Endothelial cell (in vitro differentiated cells): ENCODE measurements around the gene MCTP1. TPM values are rescaled to one million over a fixed set of nuclear protein-coding genes. Genes with fewer than 3 reads are reported as not detected.

Experiments
- DNase-seq: peaks from one replicate; pipeline ENCODE4 v3.0.0; 2021; ENCODE audit warnings: low spot score
- H3K27ac Mint-ChIP-seq: one replicate; pipeline ENCODE4 v1.8.0; 2021; ENCODE audit warnings: mixed read lengths, inconsistent platforms; ENCODE audit not compliant: unreplicated experiment
- H3K27me3 Mint-ChIP-seq: one replicate; pipeline ENCODE4 v1.8.0; 2021; ENCODE audit warnings: mild to moderate bottlenecking, moderate library complexity, mixed read lengths, inconsistent platforms; ENCODE audit not compliant: unreplicated experiment
- H3K36me3 Mint-ChIP-seq: one replicate; pipeline ENCODE4 v1.8.0; 2021; ENCODE audit warnings: mild to moderate bottlenecking, low read depth, mixed read lengths, inconsistent platforms; ENCODE audit not compliant: unreplicated experiment
- H3K4me1 Mint-ChIP-seq: one replicate; pipeline ENCODE4 v1.8.0; 2021; ENCODE audit warnings: mild to moderate bottlenecking, mixed read lengths, inconsistent platforms; ENCODE audit not compliant: unreplicated experiment
- H3K4me3 Mint-ChIP-seq: one replicate; pipeline ENCODE4 v1.8.0; 2021; ENCODE audit warnings: mild to moderate bottlenecking, mixed read lengths, inconsistent platforms; ENCODE audit not compliant: unreplicated experiment
- H3K9me3 Mint-ChIP-seq: one replicate; pipeline ENCODE4 v1.8.0; 2021; ENCODE audit warnings: mixed read lengths, inconsistent platforms; ENCODE audit not compliant: unreplicated experiment
- total RNA-seq: library from RNA; stranded (reverse); fragmentation: NEBNext Ultra II Directional; extraction: Animal tissue kit (Norgen Biotek cat#: 25700); gene quantifications from one replicate; pipeline ENCODE4 v1.2.1, GENCODE V29; 2021; ENCODE audit not compliant: unreplicated experiment
- TF ChIP-seq, protein P1 (sequence below): fragments of 200-600 bp; sonication (generic); IDR thresholded peaks from one replicate; pipeline ENCODE4 v1.5.0; 2021; ENCODE audit warnings: antibody characterized with exemption; ENCODE audit not compliant: unreplicated experiment

Gene MCTP1
- total RNA-seq, 1 donor from 2014 or later = 2.2 TPM

DNA sequence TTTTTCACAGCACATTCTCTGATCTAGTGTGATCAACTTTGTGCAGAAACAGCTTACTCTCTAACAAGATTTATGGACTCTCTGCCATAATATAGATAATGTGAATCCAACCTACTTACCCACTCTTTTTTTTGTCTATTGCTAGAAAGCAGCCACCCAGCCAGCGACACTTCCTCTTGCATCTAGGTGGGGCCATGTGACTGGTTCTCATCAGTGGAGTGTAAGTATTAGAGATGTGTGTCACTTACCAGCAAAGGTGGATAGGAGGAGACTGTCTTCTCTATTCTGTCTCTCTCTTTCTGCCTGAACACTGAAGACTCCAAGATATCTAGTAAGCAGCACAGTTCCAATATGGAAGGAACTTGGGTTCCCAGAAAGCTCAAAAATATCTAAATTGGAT lies 174.8 kb downstream of the MCTP1 start:
- no peak for DNase-seq
- Mint-ChIP-seq H3K27me3 (no peaks in the 10 kb centered on the region), H3K36me3 (no peaks in the 10 kb centered on the region), H3K27ac (no peak overlapping the region), H3K4me3 (no peak overlapping the region), H3K4me1 (no peaks in the 10 kb centered on the region), H3K9me3 (no peaks in the 10 kb centered on the region)
- TF ChIP-seq, protein P1, sequence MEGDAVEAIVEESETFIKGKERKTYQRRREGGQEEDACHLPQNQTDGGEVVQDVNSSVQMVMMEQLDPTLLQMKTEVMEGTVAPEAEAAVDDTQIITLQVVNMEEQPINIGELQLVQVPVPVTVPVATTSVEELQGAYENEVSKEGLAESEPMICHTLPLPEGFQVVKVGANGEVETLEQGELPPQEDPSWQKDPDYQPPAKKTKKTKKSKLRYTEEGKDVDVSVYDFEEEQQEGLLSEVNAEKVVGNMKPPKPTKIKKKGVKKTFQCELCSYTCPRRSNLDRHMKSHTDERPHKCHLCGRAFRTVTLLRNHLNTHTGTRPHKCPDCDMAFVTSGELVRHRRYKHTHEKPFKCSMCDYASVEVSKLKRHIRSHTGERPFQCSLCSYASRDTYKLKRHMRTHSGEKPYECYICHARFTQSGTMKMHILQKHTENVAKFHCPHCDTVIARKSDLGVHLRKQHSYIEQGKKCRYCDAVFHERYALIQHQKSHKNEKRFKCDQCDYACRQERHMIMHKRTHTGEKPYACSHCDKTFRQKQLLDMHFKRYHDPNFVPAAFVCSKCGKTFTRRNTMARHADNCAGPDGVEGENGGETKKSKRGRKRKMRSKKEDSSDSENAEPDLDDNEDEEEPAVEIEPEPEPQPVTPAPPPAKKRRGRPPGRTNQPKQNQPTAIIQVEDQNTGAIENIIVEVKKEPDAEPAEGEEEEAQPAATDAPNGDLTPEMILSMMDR = no peak

DNA sequence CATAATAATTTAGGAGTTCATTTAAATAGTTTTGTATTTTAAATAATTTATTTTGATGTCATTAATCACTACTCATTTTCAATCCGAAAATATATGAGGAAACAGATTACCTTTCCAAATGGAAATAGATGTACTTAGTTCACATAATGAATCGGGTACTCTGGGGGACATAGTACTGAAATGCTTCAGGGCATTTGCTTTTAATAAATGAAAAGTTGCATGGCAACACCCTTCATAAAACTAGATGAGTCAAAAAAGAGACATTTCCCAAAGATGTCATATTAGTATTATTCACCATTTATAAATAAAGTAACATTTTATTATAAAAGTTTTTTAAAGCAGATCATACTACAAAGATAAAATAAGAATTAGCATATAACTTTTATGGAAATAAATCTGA lies 177.8 kb downstream of the MCTP1 start:
- TF ChIP-seq, protein P1 = no peak
- Mint-ChIP-seq H3K4me1 (no peaks in the 10 kb centered on the region), H3K9me3 (no peaks in the 10 kb centered on the region), H3K4me3 (no peak overlapping the region), H3K27me3 (no peaks in the 10 kb centered on the region), H3K36me3 (no peaks in the 10 kb centered on the region), H3K27ac (no peak overlapping the region)
- no peak for DNase-seq

DNA sequence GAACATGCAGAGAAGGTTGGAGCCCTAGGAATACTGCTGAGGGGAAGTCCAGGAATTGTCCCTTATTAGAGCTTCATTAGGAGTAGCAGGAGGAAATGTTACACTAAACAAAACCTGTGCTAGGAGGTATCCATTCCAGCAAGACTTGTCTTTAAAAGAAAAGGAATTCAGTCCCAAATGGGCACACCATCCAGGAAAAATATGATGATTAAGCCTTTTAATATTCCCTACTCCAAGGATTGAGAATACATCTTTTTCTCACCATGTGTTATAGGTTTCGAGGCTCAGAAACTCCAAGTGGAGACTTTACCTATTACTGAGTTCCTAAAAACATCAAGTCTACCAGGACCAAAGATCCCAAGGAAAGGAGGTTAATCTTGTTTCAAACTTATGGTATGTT lies 179.3 kb downstream of the MCTP1 start:
- no peak for DNase-seq
- Mint-ChIP-seq H3K36me3 (no peaks in the 10 kb centered on the region), H3K27me3 (no peaks in the 10 kb centered on the region), H3K27ac (no peak overlapping the region), H3K4me1 (no peaks in the 10 kb centered on the region), H3K9me3 (no peaks in the 10 kb centered on the region), H3K4me3 (no peak overlapping the region)
- TF ChIP-seq, protein P1 = no peak

DNA sequence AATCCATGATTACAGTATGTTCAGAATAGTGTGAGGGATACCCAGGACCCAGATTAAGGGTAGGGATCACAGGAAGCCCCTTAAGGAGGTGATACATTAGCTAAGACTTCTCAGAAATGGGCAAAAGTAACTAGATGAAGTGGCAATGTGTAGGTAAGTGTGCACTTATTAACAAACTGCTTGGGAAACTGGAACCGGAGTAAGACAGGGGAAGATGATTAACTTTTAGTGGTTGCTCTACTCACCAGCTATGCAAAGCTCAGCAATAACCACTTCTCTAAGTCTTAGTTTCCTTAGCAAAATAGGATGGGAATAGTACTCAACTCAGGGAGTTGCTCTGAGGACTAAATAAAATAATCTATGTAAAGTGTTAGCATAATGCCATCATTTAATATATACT lies 182.2 kb downstream of the MCTP1 start:
- Mint-ChIP-seq H3K4me3 (no peak overlapping the region), H3K9me3 (no peaks in the 10 kb centered on the region), H3K27ac (no peak overlapping the region), H3K27me3 (no peaks in the 10 kb centered on the region), H3K36me3 (no peaks in the 10 kb centered on the region), H3K4me1 (no peaks in the 10 kb centered on the region)
- DNase-seq = no peak
- TF ChIP-seq, protein P1 = no peak

DNA sequence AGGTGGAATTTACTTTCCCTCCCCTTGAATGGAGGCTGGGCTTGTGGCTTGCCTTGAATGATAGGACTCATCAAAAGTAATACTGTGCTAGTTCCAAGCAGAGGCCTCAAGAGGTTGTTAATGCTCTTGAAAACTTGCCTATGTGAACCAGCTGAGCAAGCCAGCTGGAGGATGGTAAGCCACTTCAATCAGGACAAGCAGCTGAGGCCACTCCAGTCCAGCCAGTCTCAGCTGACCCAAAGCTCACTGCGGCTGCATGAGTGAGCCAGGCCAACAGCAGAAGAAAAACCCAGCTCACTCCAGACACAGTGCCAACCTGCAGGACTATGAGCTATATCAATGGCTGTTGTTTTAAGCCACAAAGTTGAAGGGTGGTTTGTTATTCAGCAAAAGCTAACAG lies 182.8 kb downstream of the MCTP1 start:
- Mint-ChIP-seq H3K9me3 (no peaks in the 10 kb centered on the region), H3K27ac (no peak overlapping the region)
- no peak for DNase-seq

More for the DNA sequence above, 182.8 kb downstream of the MCTP1 start:
- TF ChIP-seq, protein P1 = no peak
- H3K27me3 Mint-ChIP-seq = no peaks in the 10 kb centered on the region
- no peak overlapping the region for H3K4me3 Mint-ChIP-seq
- H3K4me1 Mint-ChIP-seq = no peaks in the 10 kb centered on the region
- H3K36me3 Mint-ChIP-seq = no peaks in the 10 kb centered on the region
